ENCODE measurements around the gene NPAP1.

The NPAP1 gene

DNA sequence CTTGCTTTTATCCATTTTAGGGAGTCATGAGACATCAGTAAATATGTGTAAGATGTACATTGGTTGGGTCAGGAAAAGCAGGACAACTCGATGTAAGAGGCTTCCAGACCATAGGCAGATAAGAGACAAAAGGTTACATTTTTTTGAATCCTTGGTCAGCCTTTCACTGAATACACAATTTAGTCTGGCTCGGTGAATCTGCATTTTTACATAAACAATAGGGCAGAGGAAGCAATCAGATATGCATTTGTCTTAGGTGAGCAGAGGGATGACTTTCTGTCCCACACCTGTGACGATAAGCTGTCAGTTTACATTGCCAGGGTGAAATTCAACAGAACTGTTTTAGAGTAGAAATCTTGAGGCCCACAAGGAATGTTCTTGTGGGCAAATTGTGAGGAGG, 20.6 kb downstream of the NPAP1 start:
- DNase-seq (ENCODE audit: low read depth, low spot score), result no peak
- in situ Hi-C loops (cut with HindIII; ENCODE audit: low sequenced_read_pairs), result no loop called here
- H3K4me3 ChIP-seq (ENCODE audit: low read depth, low read length), result no peak overlapping the region
- TF ChIP-seq, protein P1, sequence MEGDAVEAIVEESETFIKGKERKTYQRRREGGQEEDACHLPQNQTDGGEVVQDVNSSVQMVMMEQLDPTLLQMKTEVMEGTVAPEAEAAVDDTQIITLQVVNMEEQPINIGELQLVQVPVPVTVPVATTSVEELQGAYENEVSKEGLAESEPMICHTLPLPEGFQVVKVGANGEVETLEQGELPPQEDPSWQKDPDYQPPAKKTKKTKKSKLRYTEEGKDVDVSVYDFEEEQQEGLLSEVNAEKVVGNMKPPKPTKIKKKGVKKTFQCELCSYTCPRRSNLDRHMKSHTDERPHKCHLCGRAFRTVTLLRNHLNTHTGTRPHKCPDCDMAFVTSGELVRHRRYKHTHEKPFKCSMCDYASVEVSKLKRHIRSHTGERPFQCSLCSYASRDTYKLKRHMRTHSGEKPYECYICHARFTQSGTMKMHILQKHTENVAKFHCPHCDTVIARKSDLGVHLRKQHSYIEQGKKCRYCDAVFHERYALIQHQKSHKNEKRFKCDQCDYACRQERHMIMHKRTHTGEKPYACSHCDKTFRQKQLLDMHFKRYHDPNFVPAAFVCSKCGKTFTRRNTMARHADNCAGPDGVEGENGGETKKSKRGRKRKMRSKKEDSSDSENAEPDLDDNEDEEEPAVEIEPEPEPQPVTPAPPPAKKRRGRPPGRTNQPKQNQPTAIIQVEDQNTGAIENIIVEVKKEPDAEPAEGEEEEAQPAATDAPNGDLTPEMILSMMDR (IDR thresholded peaks at IDR 0.05; ENCODE audit: low read depth, low read length), result no peak

DNA sequence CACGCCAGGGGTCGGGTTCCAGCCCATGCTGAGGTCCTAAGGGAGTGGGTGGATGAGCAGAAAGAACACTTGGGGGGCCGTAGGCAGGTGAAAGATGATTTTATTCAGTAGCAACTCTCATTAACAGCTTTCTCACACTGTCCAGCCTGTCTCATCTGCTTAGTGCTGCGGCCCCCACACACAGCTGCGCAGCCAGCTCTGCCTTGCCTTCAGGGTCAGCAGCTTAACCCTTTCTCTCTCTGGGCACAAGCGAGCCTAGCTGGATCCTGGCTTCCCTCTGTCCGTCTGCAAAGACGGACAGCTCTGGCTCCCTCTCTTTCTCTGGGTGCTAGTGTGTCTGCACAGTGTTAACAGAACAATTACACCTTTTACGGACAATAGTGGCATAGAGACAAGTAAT, 21.3 kb downstream of the NPAP1 start:
- in situ Hi-C loops (cut with HindIII; ENCODE audit: low sequenced_read_pairs), result no loop called here
- TF ChIP-seq, protein P1 (IDR thresholded peaks at IDR 0.05; ENCODE audit: low read depth, low read length), result no peak
- H3K4me3 ChIP-seq (ENCODE audit: low read depth, low read length), result no peak overlapping the region
- no peak for DNase-seq (ENCODE audit: low read depth, low spot score)

DNA sequence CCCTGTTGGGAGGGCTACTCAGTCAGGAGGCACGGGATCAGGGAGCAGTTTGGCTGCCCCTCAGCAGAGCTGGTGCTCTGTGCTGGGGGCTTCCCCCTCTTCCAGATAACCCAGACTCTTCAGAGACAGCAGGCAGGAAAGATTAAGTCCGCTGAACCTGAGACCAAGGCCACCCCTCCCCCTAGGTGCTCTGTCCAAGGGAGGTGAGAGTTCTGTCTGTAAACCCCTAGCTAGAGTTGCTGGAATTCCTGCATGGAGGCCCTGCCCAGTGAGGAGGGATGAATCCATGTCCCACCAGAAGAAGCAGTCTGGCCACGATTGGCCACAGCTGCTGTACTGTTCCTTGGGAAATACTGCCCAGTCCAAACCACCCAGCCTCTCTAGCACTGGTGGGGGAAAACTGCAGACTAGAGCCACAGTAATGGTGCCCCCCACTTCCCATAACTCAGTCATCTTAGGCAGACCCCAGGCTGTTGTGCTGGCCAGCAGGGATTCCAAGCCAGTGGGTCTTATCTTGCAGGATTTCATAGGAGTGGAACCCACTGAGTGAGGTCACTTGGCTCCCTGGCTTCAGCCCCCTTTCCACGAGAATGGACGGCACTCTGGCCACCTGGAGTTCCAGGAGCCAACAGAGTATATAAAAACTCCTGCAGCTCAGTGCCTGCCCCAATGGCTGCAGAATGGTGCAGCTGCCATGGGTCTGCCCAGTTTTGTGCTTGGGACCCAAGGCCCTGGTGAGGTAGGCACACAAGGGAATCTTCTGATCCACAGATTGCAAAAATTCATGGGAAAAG, 42.9 kb downstream of the NPAP1 start:
- no peak overlapping the region for H3K4me3 ChIP-seq (ENCODE audit: low read depth, low read length)
- DNase-seq (ENCODE audit: low read depth, low spot score), result no peak
- in situ Hi-C loops (cut with HindIII; ENCODE audit: low sequenced_read_pairs), result no loop called here
- TF ChIP-seq, protein P1 (IDR thresholded peaks at IDR 0.05; ENCODE audit: low read depth, low read length), result no peak

DNA sequence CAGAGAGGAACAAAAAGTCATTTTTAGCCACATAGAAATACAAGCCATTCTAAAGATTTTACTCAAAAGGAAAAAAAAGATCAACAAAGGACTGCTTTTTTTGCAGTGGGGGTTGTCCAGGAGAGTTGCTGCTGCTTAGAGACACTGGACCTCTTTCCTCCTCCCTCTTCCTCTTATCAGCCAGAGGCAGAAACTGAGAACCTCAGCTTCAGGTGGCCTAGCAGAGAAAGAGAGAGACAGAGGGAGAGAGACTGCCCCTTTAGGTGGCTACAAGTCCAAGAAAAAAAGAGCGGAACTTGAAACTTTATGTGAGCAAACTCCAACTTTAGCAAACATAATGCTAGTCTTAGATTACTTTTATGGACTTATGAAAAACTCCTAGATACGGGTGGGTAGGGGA, 54.2 kb downstream of the NPAP1 start:
- H3K4me3 ChIP-seq (ENCODE audit: low read depth, low read length), result no peak overlapping the region
- TF ChIP-seq, protein P1 (IDR thresholded peaks at IDR 0.05; ENCODE audit: low read depth, low read length), result no peak
- in situ Hi-C loops (cut with HindIII; ENCODE audit: low sequenced_read_pairs), result no loop called here
- no peak for DNase-seq (ENCODE audit: low read depth, low spot score)

Data from astrocyte of the spinal cord (primary cell).